ENCODE data around the gene TMEM209. TPM values are rescaled to one million over a fixed set of nuclear protein-coding genes. Genes with fewer than 3 reads are reported as not detected.

Gene TMEM209
- total RNA-seq, 1 donor from 2014 or later, result 15.1 TPM

DNA sequence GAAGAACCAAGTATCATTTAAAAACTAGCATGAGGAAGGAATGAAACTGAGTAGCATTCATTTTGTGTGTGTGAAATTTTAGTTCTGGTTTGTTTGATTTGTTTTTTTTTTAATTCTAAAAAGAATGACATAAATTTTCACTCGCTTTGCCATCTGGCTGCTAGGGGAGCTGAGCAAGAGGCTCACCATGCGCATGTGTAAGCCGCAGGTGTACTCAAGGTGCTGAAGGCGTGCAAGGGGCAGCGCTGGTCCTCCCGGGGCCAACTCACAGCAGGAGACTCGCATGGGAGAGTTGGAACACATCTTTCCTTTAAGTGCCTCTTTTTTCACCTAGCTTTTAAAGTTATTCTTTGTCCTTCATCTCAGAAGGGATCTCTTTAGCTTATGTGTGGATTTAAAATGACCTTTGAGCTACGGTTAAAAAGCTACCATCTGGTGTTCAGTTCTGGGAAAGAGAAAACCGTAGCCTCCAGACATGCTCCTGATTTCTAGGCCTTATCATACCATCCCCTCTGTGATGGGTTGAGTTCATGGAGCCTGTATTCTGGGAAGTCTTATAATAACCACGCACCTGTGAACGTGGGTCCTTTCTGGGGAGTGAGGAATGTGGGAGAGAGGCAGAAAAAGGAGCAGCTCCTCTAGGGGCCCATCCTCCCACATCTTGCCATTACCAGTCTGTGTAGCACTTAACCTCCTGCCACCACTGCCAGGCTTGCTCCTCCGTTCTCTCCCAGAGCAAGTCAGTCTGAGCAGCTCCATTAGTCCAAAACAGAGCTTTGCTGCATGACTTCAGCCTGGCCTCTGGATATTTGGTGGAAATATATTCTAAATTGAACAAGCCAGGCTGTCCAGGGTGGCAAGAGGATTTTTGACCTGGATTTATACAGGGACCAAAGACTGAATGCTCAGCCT is 73.0 kb downstream of the TMEM209 start:
- Mint-ChIP-seq H3K4me3 (ENCODE audit: unreplicated experiment) (no peak overlapping the region), H3K4me1 (ENCODE audit: low read depth, unreplicated experiment) (peaks cover 20% of the 10 kb centered on the region), H3K27me3 (ENCODE audit: low read depth, unreplicated experiment) (no peaks in the 10 kb centered on the region), H3K9me3 (ENCODE audit: unreplicated experiment) (no peaks in the 10 kb centered on the region), H3K27ac (ENCODE audit: unreplicated experiment) (no peak overlapping the region), H3K36me3 (ENCODE audit: low read depth, unreplicated experiment) (peaks cover 10% of the 10 kb centered on the region)
- TF ChIP-seq CTCF (IDR thresholded peaks at IDR 0.05; ENCODE audit: insufficient read depth, low read depth, low read length) (no peak), EZH2 (IDR thresholded peaks at IDR 0.05; ENCODE audit: insufficient read depth, low read length) (no peak)
- H4K20me1 ChIP-seq (ENCODE audit: insufficient read depth, low read length), result no peaks in the 10 kb centered on the region
- H3K79me2 ChIP-seq (ENCODE audit: insufficient read depth, low read length), result no peaks in the 10 kb centered on the region
- H3K9ac ChIP-seq (ENCODE audit: low read length), result no peak overlapping the region
- FAIRE-seq (no peak), DNase-seq (ENCODE audit: low read depth) (no peak)
- no peak overlapping the region for H2AFZ ChIP-seq (ENCODE audit: low read depth, low read length)
- no peak overlapping the region for H3K27ac ChIP-seq (ENCODE audit: low read depth, low read length)
- peaks cover 17% of the 10 kb centered on the region for H3K36me3 ChIP-seq (ENCODE audit: insufficient read depth, low read length)
- no peaks in the 10 kb centered on the region for H3K27me3 ChIP-seq (ENCODE audit: insufficient read depth, low read length)
- H3K4me1 ChIP-seq (ENCODE audit: insufficient read depth, low read length), result peaks cover 10% of the 10 kb centered on the region
- no peak overlapping the region for H3K4me2 ChIP-seq (ENCODE audit: low read length)
- H3K9me3 ChIP-seq (ENCODE audit: insufficient read depth, low read depth, low read length), result no peaks in the 10 kb centered on the region
- H3K4me3 ChIP-seq (ENCODE audit: insufficient read depth, low read depth, low read length), result no peak overlapping the region

DNA sequence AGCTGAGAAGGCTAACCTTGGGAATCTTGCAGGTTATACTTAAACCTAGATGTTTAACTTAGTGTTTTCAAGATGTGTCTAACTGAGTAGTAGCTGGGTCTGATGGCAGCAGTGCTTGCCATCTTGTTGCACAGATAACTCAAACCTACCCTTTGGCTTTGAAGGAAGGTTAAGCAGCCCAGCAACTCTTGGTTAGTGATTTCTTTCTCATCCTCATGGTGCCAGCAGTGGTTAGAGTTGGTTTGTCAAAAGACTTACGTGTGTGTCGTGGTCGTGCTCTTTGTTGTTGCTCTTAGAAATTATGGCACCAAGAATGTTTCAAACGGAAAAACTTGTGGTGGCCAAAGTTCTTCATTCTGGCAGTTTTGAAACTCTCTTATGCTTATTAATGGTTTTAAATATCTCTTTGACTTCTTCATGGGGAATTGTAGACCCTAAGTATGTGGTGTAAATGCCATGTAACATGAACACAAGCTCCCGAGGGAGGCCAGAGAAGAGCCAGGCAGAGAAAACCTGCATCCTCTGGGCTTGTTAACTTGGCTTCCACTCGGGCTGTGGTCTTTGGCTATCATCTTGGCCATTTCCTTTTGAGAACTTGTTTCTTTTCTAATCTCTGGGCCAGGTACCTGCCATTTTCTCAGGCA is 73.9 kb downstream of the TMEM209 start:
- DNase-seq (ENCODE audit: low read depth), result no peak
- TF ChIP-seq CTCF (IDR thresholded peaks at IDR 0.05; ENCODE audit: insufficient read depth, low read depth, low read length), result no peak
- TF ChIP-seq EZH2 (IDR thresholded peaks at IDR 0.05; ENCODE audit: insufficient read depth, low read length), result no peak
- no peak overlapping the region for H3K9ac ChIP-seq (ENCODE audit: low read length)
- no peaks in the 10 kb centered on the region for H4K20me1 ChIP-seq (ENCODE audit: insufficient read depth, low read length)
- H3K4me1 ChIP-seq (ENCODE audit: insufficient read depth, low read length), result peaks cover 10% of the 10 kb centered on the region
- H3K27me3 ChIP-seq (ENCODE audit: insufficient read depth, low read length), result no peaks in the 10 kb centered on the region
- H3K27ac ChIP-seq (ENCODE audit: low read depth, low read length), result no peak overlapping the region
- no peak overlapping the region for H2AFZ ChIP-seq (ENCODE audit: low read depth, low read length)
- H3K4me2 ChIP-seq (ENCODE audit: low read length), result no peak overlapping the region
- peaks cover 10% of the 10 kb centered on the region for H3K36me3 Mint-ChIP-seq (ENCODE audit: low read depth, unreplicated experiment)
- H3K4me1 Mint-ChIP-seq (ENCODE audit: low read depth, unreplicated experiment), result peaks cover 18% of the 10 kb centered on the region
- H3K79me2 ChIP-seq (ENCODE audit: insufficient read depth, low read length), result no peaks in the 10 kb centered on the region
- H3K9me3 ChIP-seq (ENCODE audit: insufficient read depth, low read depth, low read length), result no peaks in the 10 kb centered on the region
- FAIRE-seq, result no peak
- H3K27me3 Mint-ChIP-seq (ENCODE audit: low read depth, unreplicated experiment), result no peaks in the 10 kb centered on the region
- H3K27ac Mint-ChIP-seq (ENCODE audit: unreplicated experiment), result no peak overlapping the region
- H3K9me3 Mint-ChIP-seq (ENCODE audit: unreplicated experiment), result no peaks in the 10 kb centered on the region
- no peak overlapping the region for H3K4me3 Mint-ChIP-seq (ENCODE audit: unreplicated experiment)
- peaks cover 17% of the 10 kb centered on the region for H3K36me3 ChIP-seq (ENCODE audit: insufficient read depth, low read length)
- no peak overlapping the region for H3K4me3 ChIP-seq (ENCODE audit: insufficient read depth, low read depth, low read length)

Data from astrocyte (in vitro differentiated cells and primary cell).